Kidney (tissue), 14 donors: Measurements from ENCODE around the gene NBR1. TPM values are rescaled to one million over a fixed set of nuclear protein-coding genes. Genes with fewer than 3 reads are reported as not detected.

Source experiments
- DNase-seq, 5 donors: peaks; one replicate each; pipeline ENCODE4 v3.0.0-alpha.2; 2013 to 2020
- FAIRE-seq: peaks from 2 replicates; lab custom pipeline; 2012; peaks lifted over from hg19 to GRCh38; lab: Jason Lieb, UNC
- H3K27ac ChIP-seq, 2 donors: one replicate each; pipeline ENCODE4 v1.7.0; 2013; ENCODE audit warnings: low read depth in 2 of 2, low read length in 2 of 2, inconsistent platforms in 1 of 2
- H3K27me3 ChIP-seq: one replicate; pipeline ENCODE4 v1.7.1; 2013; ENCODE audit warnings: low read length, inconsistent platforms; ENCODE audit not compliant: control insufficient read depth, insufficient read depth
- H3K36me3 ChIP-seq, 3 donors: one replicate each; pipeline versions ENCODE4 v1.7.0 to v1.7.1; 2013; ENCODE audit warnings: low read length in 3 of 3, control low read depth in 1 of 3, inconsistent platforms in 1 of 3; ENCODE audit not compliant: insufficient read depth in 3 of 3, control insufficient read depth in 2 of 3
- H3K4me1 ChIP-seq, 3 donors: one replicate each; pipeline versions ENCODE4 v1.7.0 to v1.7.1; 2013; ENCODE audit warnings: low read length in 3 of 3, inconsistent platforms in 1 of 3, low read depth in 1 of 3; ENCODE audit not compliant: control insufficient read depth in 2 of 3, insufficient read depth in 2 of 3
- H3K4me3 ChIP-seq, 3 donors: one replicate each; pipeline versions ENCODE4 v1.7.0 to v1.8.1; 2013; ENCODE audit warnings: low read length in 3 of 3, control low read depth in 1 of 3, inconsistent platforms in 1 of 3
- H3K9ac ChIP-seq, 3 donors: one replicate each; pipeline versions ENCODE4 v1.7.0 to v1.7.1; 2013; ENCODE audit warnings: low read length in 3 of 3, control low read depth in 1 of 3, inconsistent platforms in 1 of 3
- H3K9me3 ChIP-seq, 3 donors: one replicate each; pipeline versions ENCODE4 v1.7.0 to v1.7.1; 2013; ENCODE audit warnings: low read length in 3 of 3, control low read depth in 1 of 3, inconsistent platforms in 1 of 3; ENCODE audit not compliant: control insufficient read depth in 2 of 3, insufficient read depth in 1 of 3
- intact Hi-C: fragments of 100-400 bp; cut with DNase I; formaldehyde crosslinking; loops from one replicate; pipeline ENCODE4 v1.11.1; 2022
- polyA plus RNA-seq: library from polyadenylated mRNA; stranded (reverse); fragments of 350-450 nt; fragmentation: Illumina TruSeq; extraction: RNeasy Lipid Tissue Mini Kit (QIAGEN cat#74804); gene quantifications from one replicate; pipeline ENCODE4 v1.2.3, GENCODE V29; 2014; ENCODE audit warnings: low read depth, low replicate concordance; ENCODE audit not compliant: insufficient read depth
- total RNA-seq: library from RNA; stranded (reverse); fragmentation: NEBNext Ultra II Directional; extraction: Animal tissue kit (Norgen Biotek cat#: 25700); gene quantifications from one replicate; pipeline ENCODE4 v1.2.1, GENCODE V29; 2021
- TF ChIP-seq, protein P1 (sequence below): IDR thresholded peaks from 3 replicates; pipeline ENCODE4 v1.5.1; 2012; ENCODE audit warnings: mild to moderate bottlenecking, moderate library complexity, borderline replicate concordance; ENCODE audit not compliant: insufficient read depth; ENCODE audit errors: extremely low read depth
- donor health status: control.
- donor health status: control.
- donor health status: control.
- donor health status: control.
- donor health status: control.
- donor health status: DM: yes; HTN: yes; CAD: no.
- donor health status: Normal renal cell carcinoma (clear cell type).

NBR1 gene
- total and polyA plus RNA-seq, 2 donors from 2014 or later, result 50.4 to 88.9 TPM

DNA sequence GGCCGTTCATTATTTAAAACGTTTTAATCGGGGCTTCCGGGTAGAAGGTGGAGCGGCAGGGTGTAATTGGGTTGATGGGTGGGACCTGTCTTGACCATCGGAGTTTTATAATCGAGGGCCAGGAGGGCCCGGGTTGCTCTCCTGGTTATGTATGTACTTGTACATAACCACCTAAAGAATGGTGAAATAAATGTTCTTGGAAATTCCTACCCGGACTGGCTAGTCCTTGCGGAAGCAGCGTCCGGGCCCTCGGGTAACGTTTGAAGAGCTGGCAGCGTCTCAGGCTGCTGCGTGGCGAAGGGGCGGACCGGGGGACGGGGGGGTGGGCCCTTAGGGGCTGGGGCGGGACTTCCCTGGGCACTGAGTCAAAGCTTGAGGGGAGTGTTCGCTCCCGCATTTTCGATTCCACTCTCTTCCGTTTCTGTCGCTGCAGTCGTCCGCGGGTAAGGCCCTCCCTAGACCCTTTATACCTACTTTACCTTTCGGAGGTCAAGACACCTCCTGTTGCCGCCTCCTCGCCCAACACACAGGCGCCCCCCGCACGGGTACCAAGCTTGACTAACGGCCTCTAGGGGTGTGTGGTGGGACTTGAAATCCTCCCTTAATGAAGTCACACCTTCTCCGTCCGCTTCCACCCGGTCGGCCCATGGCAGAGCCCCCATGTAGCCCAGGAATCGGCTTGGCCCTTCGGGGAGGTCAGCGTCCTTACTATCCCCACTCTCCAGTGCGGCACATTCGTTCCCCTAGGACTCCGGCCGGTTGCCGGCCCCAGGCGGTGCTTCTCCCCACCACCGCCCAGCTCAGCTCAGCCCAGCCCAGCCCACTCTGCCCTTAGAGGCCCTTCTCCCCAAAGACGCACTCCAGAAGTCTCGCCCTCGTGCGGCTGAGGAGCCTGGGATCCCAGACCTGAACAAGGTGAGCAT lies 40.7 kb downstream of the NBR1 start, which contains the start of gene TMEM106A:
TMEM106A (plus strand) TSS at position 396 of the 923 bp plus-strand sequence. CDS start 1,167 bp downstream, outside the sequence.
- no peak for FAIRE-seq
- DNase-seq, result peak; percentile 81 to 92 (median 86)
- no peaks in the 10 kb centered on the region for H3K27me3 ChIP-seq
- peaks cover 2 to 23% (median 11%) of the 10 kb centered on the region in 3 donors for H3K36me3 ChIP-seq
- H3K27ac ChIP-seq, result peak within 1 kb of the TSS; percentile 80 to 89
- H3K9me3 ChIP-seq, result no peaks in the 10 kb centered on the region
- intact Hi-C loops, result no loop called here
- peak within 1 kb of the TSS; percentile 80 to 92 (median 88) for H3K4me3 ChIP-seq
- TF ChIP-seq, protein P1, sequence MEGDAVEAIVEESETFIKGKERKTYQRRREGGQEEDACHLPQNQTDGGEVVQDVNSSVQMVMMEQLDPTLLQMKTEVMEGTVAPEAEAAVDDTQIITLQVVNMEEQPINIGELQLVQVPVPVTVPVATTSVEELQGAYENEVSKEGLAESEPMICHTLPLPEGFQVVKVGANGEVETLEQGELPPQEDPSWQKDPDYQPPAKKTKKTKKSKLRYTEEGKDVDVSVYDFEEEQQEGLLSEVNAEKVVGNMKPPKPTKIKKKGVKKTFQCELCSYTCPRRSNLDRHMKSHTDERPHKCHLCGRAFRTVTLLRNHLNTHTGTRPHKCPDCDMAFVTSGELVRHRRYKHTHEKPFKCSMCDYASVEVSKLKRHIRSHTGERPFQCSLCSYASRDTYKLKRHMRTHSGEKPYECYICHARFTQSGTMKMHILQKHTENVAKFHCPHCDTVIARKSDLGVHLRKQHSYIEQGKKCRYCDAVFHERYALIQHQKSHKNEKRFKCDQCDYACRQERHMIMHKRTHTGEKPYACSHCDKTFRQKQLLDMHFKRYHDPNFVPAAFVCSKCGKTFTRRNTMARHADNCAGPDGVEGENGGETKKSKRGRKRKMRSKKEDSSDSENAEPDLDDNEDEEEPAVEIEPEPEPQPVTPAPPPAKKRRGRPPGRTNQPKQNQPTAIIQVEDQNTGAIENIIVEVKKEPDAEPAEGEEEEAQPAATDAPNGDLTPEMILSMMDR, result no peak
- peak within 1 kb of the TSS; percentile 76 to 96 (median 76) for H3K9ac ChIP-seq
- H3K4me1 ChIP-seq, result peaks cover 0 to 21% (median 9%) of the 10 kb centered on the region in 3 donors

DNA sequence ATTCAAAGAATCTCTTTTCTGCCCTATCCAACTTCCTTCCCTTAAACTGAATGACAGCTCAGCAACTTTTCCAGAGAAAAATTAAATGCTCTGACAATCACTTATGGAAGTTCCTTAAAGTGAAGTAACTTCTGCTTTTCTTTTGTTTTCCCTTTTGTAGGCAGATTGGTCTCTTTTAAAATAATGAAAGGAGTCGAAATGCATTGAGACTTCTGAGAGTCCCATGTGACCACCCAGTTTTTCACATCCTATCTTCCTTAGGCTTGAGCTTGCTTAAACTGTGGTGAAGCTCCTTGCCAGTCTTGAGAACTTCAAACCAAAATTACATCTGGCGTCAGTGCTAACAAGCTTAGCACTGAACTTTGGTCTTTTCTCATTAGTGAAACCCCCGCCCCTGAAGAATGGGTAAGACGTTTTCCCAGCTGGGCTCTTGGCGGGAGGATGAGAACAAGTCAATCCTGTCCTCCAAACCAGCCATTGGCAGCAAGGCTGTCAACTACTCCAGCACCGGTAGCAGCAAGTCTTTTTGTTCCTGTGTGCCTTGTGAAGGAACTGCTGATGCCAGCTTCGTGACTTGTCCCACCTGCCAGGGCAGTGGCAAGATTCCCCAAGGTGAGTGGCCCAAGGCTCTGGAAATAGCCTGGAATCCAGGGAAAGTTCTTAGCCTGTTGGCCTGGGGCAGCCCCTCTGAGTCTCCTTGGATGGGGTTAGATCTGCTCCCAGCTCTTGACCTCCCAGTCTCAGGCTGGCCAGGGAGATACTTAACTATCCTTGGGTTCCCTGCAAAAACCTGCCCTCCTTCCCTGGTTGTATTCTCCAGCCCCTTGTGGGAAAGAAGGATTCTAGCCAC lies 41.9 kb downstream of the NBR1 start:
- peak in 1 of 5 donors; percentile 33 for DNase-seq
- peak overlapping the region; percentile 80 to 89 for H3K27ac ChIP-seq
- H3K36me3 ChIP-seq, result peaks cover 2 to 30% (median 13%) of the 10 kb centered on the region in 3 donors
- peaks cover 0 to 29% (median 14%) of the 10 kb centered on the region in 3 donors for H3K4me1 ChIP-seq
- H3K27me3 ChIP-seq, result no peaks in the 10 kb centered on the region
- no peaks in the 10 kb centered on the region for H3K9me3 ChIP-seq
- H3K4me3 ChIP-seq, result peak overlapping the region; percentile 80 to 92 (median 88)
- peak overlapping the region in 2 of 3 donors; percentile 76 to 96 for H3K9ac ChIP-seq
- TF ChIP-seq, protein P1, result no peak
- intact Hi-C loops, result no loop called here
- FAIRE-seq, result no peak

DNA sequence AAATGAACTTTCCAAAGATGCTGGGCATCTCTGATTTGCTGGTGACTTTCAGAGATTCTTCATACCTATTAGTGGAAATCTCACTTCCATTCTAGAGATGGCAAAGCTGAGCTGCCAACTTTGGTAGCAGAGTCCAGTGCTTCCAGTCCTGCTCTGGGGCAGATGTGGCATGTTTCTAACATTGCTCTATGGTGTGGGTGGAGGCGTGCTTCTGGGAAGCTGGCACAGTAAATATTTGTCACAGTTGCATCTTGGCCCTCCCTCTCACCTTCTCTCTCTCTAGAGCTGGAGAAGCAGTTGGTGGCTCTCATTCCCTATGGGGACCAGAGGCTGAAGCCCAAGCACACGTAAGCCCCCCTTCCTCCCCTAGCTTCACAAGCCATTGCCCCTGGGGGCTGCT lies 42.5 kb downstream of the NBR1 start:
- peak overlapping the region in 1 of 3 donors; percentile 26 for H3K9ac ChIP-seq
- DNase-seq, result no peak
- H3K4me1 ChIP-seq, result peaks cover 0 to 36% (median 14%) of the 10 kb centered on the region in 3 donors
- H3K27ac ChIP-seq, result peak overlapping the region in 1 of 2 donors; percentile 58
- H3K9me3 ChIP-seq, result no peaks in the 10 kb centered on the region
- TF ChIP-seq, protein P1, result no peak
- no peaks in the 10 kb centered on the region for H3K27me3 ChIP-seq
- peaks cover 2 to 33% (median 9%) of the 10 kb centered on the region in 3 donors for H3K36me3 ChIP-seq
- intact Hi-C loops, result no loop called here
- no peak for FAIRE-seq
- peak overlapping the region in 2 of 3 donors; percentile 49 to 88 for H3K4me3 ChIP-seq
